Effector memory CD8-positive, alpha-beta T cell (primary cell): ENCODE data around the gene GALNT1.

Experiments used
- ATAC-seq: fragments of 150-1000 bp; cut with Tn5 transposase; replicated peaks from 2 replicates; pipeline ENCODE4 v1.10.0; 2021; ENCODE audit warnings: mild to moderate bottlenecking, moderate library complexity
- DNase-seq, 3 experiments: peaks; one replicate each; pipeline ENCODE4 v3.0.0; 2021
- H3K27ac Mint-ChIP-seq, 2 donors: one replicate each; pipeline ENCODE4 v1.8.0; 2022; ENCODE audit warnings: mild to moderate bottlenecking in 2 of 2, mixed read lengths in 2 of 2, moderate library complexity in 2 of 2
- H3K27me3 Mint-ChIP-seq, 2 donors: one replicate each; pipeline ENCODE4 v1.8.0; 2022; ENCODE audit warnings: mixed read lengths in 2 of 2
- H3K36me3 Mint-ChIP-seq: one replicate; pipeline ENCODE4 v1.8.0; 2022; ENCODE audit warnings: mild to moderate bottlenecking, moderate library complexity, mixed read lengths; ENCODE audit not compliant: insufficient read depth
- H3K4me1 Mint-ChIP-seq, 2 donors: one replicate each; pipeline ENCODE4 v1.8.0; 2022; ENCODE audit warnings: low read depth in 2 of 2, mixed read lengths in 2 of 2
- H3K4me3 Mint-ChIP-seq, 2 donors: one replicate each; pipeline ENCODE4 v1.8.0; 2022; ENCODE audit warnings: mild to moderate bottlenecking in 2 of 2, mixed read lengths in 2 of 2, moderate library complexity in 2 of 2
- H3K9me3 Mint-ChIP-seq, 2 donors: one replicate each; pipeline ENCODE4 v1.8.0; 2022; ENCODE audit warnings: mixed read lengths in 2 of 2

The GALNT1 gene

GRCh38 chr18:35705988-35706387 lies 124.4 kb downstream of the GALNT1 start:
- Mint-ChIP-seq H3K9me3 (no peaks in the 10 kb centered on the region), H3K36me3 (peaks cover 14% of the 10 kb centered on the region), H3K27ac (no peak overlapping the region), H3K27me3 (no peaks in the 10 kb centered on the region), H3K4me3 (no peak overlapping the region), H3K4me1 (no peaks in the 10 kb centered on the region)
- no peak for ATAC-seq
- no peak for DNase-seq

GRCh38 chr18:35707247-35707646 lies 125.7 kb downstream of the GALNT1 start:
- no peaks in the 10 kb centered on the region for H3K4me1 Mint-ChIP-seq
- ATAC-seq (no peak), DNase-seq (no peak)
- H3K27me3 Mint-ChIP-seq, result no peaks in the 10 kb centered on the region
- no peak overlapping the region for H3K27ac Mint-ChIP-seq
- H3K4me3 Mint-ChIP-seq, result no peak overlapping the region
- H3K9me3 Mint-ChIP-seq, result no peaks in the 10 kb centered on the region
- peaks cover 14% of the 10 kb centered on the region for H3K36me3 Mint-ChIP-seq

GRCh38 chr18:35707674-35708073 lies 126.1 kb downstream of the GALNT1 start:
- H3K27ac Mint-ChIP-seq, result no peak overlapping the region
- H3K36me3 Mint-ChIP-seq, result peaks cover 14% of the 10 kb centered on the region
- H3K27me3 Mint-ChIP-seq, result no peaks in the 10 kb centered on the region
- DNase-seq, result no peak
- no peaks in the 10 kb centered on the region for H3K4me1 Mint-ChIP-seq
- no peak overlapping the region for H3K4me3 Mint-ChIP-seq
- no peak for ATAC-seq
- no peaks in the 10 kb centered on the region for H3K9me3 Mint-ChIP-seq

GRCh38 chr18:35710581-35710980 lies 129.0 kb downstream of the GALNT1 start:
- Mint-ChIP-seq H3K27me3 (no peaks in the 10 kb centered on the region), H3K9me3 (no peaks in the 10 kb centered on the region), H3K36me3 (peaks cover 14% of the 10 kb centered on the region), H3K27ac (no peak overlapping the region), H3K4me3 (no peak overlapping the region), H3K4me1 (no peaks in the 10 kb centered on the region)
- ATAC-seq (no peak), DNase-seq (no peak)

- Mint-ChIP-seq H3K27ac (no peak overlapping the region), H3K9me3 (no peaks in the 10 kb centered on the region), H3K4me3 (no peak overlapping the region), H3K36me3 (peaks cover 10% of the 10 kb centered on the region), H3K27me3 (no peaks in the 10 kb centered on the region), H3K4me1 (no peaks in the 10 kb centered on the region)
- ATAC-seq (no peak), DNase-seq (no peak)
These were observed 129.7 kb downstream of the GALNT1 start for GRCh38 chr18:35711227-35711626.

- no peak for DNase-seq
- Mint-ChIP-seq H3K4me1 (no peaks in the 10 kb centered on the region), H3K27ac (no peak overlapping the region), H3K9me3 (no peaks in the 10 kb centered on the region), H3K36me3 (peaks cover 10% of the 10 kb centered on the region), H3K27me3 (no peaks in the 10 kb centered on the region), H3K4me3 (no peak overlapping the region)
- no peak for ATAC-seq
These were observed 132.0 kb downstream of the GALNT1 start for GRCh38 chr18:35713545-35713944.

- no peaks in the 10 kb centered on the region for H3K4me1 Mint-ChIP-seq
- DNase-seq (no peak), ATAC-seq (no peak)
- H3K9me3 Mint-ChIP-seq, result no peaks in the 10 kb centered on the region
- H3K27me3 Mint-ChIP-seq, result no peaks in the 10 kb centered on the region
- peaks cover 10% of the 10 kb centered on the region for H3K36me3 Mint-ChIP-seq
- no peak overlapping the region for H3K4me3 Mint-ChIP-seq
- H3K27ac Mint-ChIP-seq, result no peak overlapping the region
These were observed 133.0 kb downstream of the GALNT1 start for GRCh38 chr18:35714539-35714938.

- H3K9me3 Mint-ChIP-seq, result no peaks in the 10 kb centered on the region
- H3K4me3 Mint-ChIP-seq, result no peak overlapping the region
- DNase-seq (no peak), ATAC-seq (no peak)
- peaks cover 6% of the 10 kb centered on the region for H3K36me3 Mint-ChIP-seq
- no peaks in the 10 kb centered on the region for H3K27me3 Mint-ChIP-seq
- no peak overlapping the region for H3K27ac Mint-ChIP-seq
- H3K4me1 Mint-ChIP-seq, result no peaks in the 10 kb centered on the region
These were observed 133.6 kb downstream of the GALNT1 start for GRCh38 chr18:35715139-35715538.

GRCh38 chr18:35716169-35716831 lies 134.8 kb downstream of the GALNT1 start:
- H3K9me3 Mint-ChIP-seq, result no peaks in the 10 kb centered on the region
- H3K4me3 Mint-ChIP-seq, result no peak overlapping the region
- H3K27me3 Mint-ChIP-seq, result peaks cover 0 to 10% of the 10 kb centered on the region in 2 donors
- no peak overlapping the region for H3K27ac Mint-ChIP-seq
- H3K36me3 Mint-ChIP-seq, result no peaks in the 10 kb centered on the region
- ATAC-seq (no peak), DNase-seq (no peak)
- H3K4me1 Mint-ChIP-seq, result no peaks in the 10 kb centered on the region

GRCh38 chr18:35717182-35717581 lies 135.6 kb downstream of the GALNT1 start:
- H3K4me3 Mint-ChIP-seq, result no peak overlapping the region
- no peaks in the 10 kb centered on the region for H3K36me3 Mint-ChIP-seq
- DNase-seq (no peak), ATAC-seq (no peak)
- no peak overlapping the region for H3K27ac Mint-ChIP-seq
- peaks cover 0 to 19% of the 10 kb centered on the region in 2 donors for H3K27me3 Mint-ChIP-seq
- H3K9me3 Mint-ChIP-seq, result no peaks in the 10 kb centered on the region
- no peaks in the 10 kb centered on the region for H3K4me1 Mint-ChIP-seq

- no peaks in the 10 kb centered on the region for H3K9me3 Mint-ChIP-seq
- H3K27me3 Mint-ChIP-seq, result peaks cover 14 to 52% of the 10 kb centered on the region in 2 donors
- DNase-seq (no peak), ATAC-seq (no peak)
- H3K4me3 Mint-ChIP-seq, result no peak overlapping the region
- H3K27ac Mint-ChIP-seq, result no peak overlapping the region
- no peaks in the 10 kb centered on the region for H3K4me1 Mint-ChIP-seq
- H3K36me3 Mint-ChIP-seq, result no peaks in the 10 kb centered on the region
These were observed 140.0 kb downstream of the GALNT1 start for GRCh38 chr18:35721431-35722081.

- H3K4me1 Mint-ChIP-seq, result peaks cover 0 to 3% of the 10 kb centered on the region in 2 donors
- no peaks in the 10 kb centered on the region for H3K36me3 Mint-ChIP-seq
- ATAC-seq (no peak), DNase-seq (no peak)
- H3K27ac Mint-ChIP-seq, result no peak overlapping the region
- H3K4me3 Mint-ChIP-seq, result no peak overlapping the region
- peaks cover 0 to 2% of the 10 kb centered on the region in 2 donors for H3K9me3 Mint-ChIP-seq
- peaks cover 9 to 31% of the 10 kb centered on the region in 2 donors for H3K27me3 Mint-ChIP-seq
These were observed 147.1 kb downstream of the GALNT1 start for GRCh38 chr18:35728676-35729075.

GRCh38 chr18:35729991-35730668 lies 148.6 kb downstream of the GALNT1 start:
- H3K27me3 Mint-ChIP-seq, result peaks cover 9 to 33% of the 10 kb centered on the region in 2 donors
- no peak overlapping the region for H3K4me3 Mint-ChIP-seq
- DNase-seq (no peak), ATAC-seq (no peak)
- H3K4me1 Mint-ChIP-seq, result peaks cover 0 to 3% of the 10 kb centered on the region in 2 donors
- peaks cover 0 to 2% of the 10 kb centered on the region in 2 donors for H3K9me3 Mint-ChIP-seq
- H3K36me3 Mint-ChIP-seq, result no peaks in the 10 kb centered on the region
- H3K27ac Mint-ChIP-seq, result no peak overlapping the region
